ENCODE data around the gene PERM1.

Gene PERM1

GRCh38 chr1:956636-957035 lies 25.3 kb downstream of the PERM1 start:
- H3K4me2 ChIP-seq (ENCODE audit: low read length, poor library complexity, severe bottlenecking): no peak overlapping the region
- H4K8ac ChIP-seq (ENCODE audit: low read length): no peak overlapping the region
- H3K9me3 ChIP-seq (ENCODE audit: control insufficient read depth, low read length): no peaks in the 10 kb centered on the region
- H3K4me1 ChIP-seq (ENCODE audit: control insufficient read depth, insufficient read depth, low read depth, low read length): peaks cover 16% of the 10 kb centered on the region
- H3K36me3 ChIP-seq (ENCODE audit: control insufficient read depth in 1 of 2, insufficient read depth in 2 of 2, low read depth in 1 of 2, low read length in 2 of 2): peaks cover 49 to 63% of the 10 kb centered on the region in 2 experiments
- no peak overlapping the region for H3K4me3 ChIP-seq (ENCODE audit: insufficient read depth in 1 of 2, low read depth in 1 of 2, low read length in 2 of 2)
- H2BK5ac ChIP-seq (ENCODE audit: low read depth, low read length, poor library complexity, severe bottlenecking): no peak overlapping the region
- H2AK5ac ChIP-seq (ENCODE audit: low read length, severe bottlenecking): no peak overlapping the region
- H3K27me3 ChIP-seq (ENCODE audit: control insufficient read depth in 1 of 2, insufficient read depth in 1 of 2, low read length in 2 of 2): no peaks in the 10 kb centered on the region
- H3K9ac ChIP-seq (ENCODE audit: low read length): no peak overlapping the region
- no peak overlapping the region for H3K14ac ChIP-seq (ENCODE audit: low read length in 2 of 2)
- DNase-seq: no peak
- no peak overlapping the region for H2BK15ac ChIP-seq (ENCODE audit: low read depth, poor library complexity, severe bottlenecking)
- whole genome bisulfite sequencing: 98% methylated on average over 11 of the region's 11 CpGs
- no peak overlapping the region for H2BK12ac ChIP-seq (ENCODE audit: low read length in 2 of 2)
- peaks cover 50% of the 10 kb centered on the region for H3K79me1 ChIP-seq (replicated peaks; ENCODE audit: low read length, poor library complexity, severe bottlenecking)
- H3K27ac ChIP-seq (ENCODE audit: low read length, poor library complexity, severe bottlenecking): no peak overlapping the region
- no peak overlapping the region for H2AFZ ChIP-seq (ENCODE audit: low read depth, low read length)
- H2BK120ac ChIP-seq (ENCODE audit: low read depth, low read length): no peak overlapping the region
- H3K18ac ChIP-seq (ENCODE audit: low read depth in 1 of 2, low read length in 2 of 2): no peak overlapping the region
- no peak overlapping the region for H3K4ac ChIP-seq (ENCODE audit: low read depth in 1 of 2, low read length in 2 of 2)
- H4K91ac ChIP-seq (ENCODE audit: low read length): no peak overlapping the region
- no peak overlapping the region for H3K23ac ChIP-seq (ENCODE audit: low read length in 2 of 2)

- no peaks in the 10 kb centered on the region for H3K27me3 ChIP-seq (ENCODE audit: control insufficient read depth in 1 of 2, insufficient read depth in 1 of 2, low read length in 2 of 2)
- H3K18ac ChIP-seq (ENCODE audit: low read depth in 1 of 2, low read length in 2 of 2): no peak overlapping the region
- H3K4me2 ChIP-seq (ENCODE audit: low read length, poor library complexity, severe bottlenecking): no peak overlapping the region
- no peak overlapping the region for H3K9ac ChIP-seq (ENCODE audit: low read length)
- DNase-seq: no peak
- no peak overlapping the region for H2BK5ac ChIP-seq (ENCODE audit: low read depth, low read length, poor library complexity, severe bottlenecking)
- H2AK5ac ChIP-seq (ENCODE audit: low read length, severe bottlenecking): no peak overlapping the region
- peaks cover 48% of the 10 kb centered on the region for H3K79me1 ChIP-seq (replicated peaks; ENCODE audit: low read length, poor library complexity, severe bottlenecking)
- H4K8ac ChIP-seq (ENCODE audit: low read length): no peak overlapping the region
- 99% methylated on average over 6 of the region's 6 CpGs for WGBS
- no peak overlapping the region for H3K4ac ChIP-seq (ENCODE audit: low read depth in 1 of 2, low read length in 2 of 2)
- peaks cover 60 to 69% of the 10 kb centered on the region in 2 experiments for H3K36me3 ChIP-seq (ENCODE audit: control insufficient read depth in 1 of 2, insufficient read depth in 2 of 2, low read depth in 1 of 2, low read length in 2 of 2)
- H4K91ac ChIP-seq (ENCODE audit: low read length): no peak overlapping the region
- H2BK12ac ChIP-seq (ENCODE audit: low read length in 2 of 2): no peak overlapping the region
- H2BK120ac ChIP-seq (ENCODE audit: low read depth, low read length): no peak overlapping the region
- no peak overlapping the region for H2AFZ ChIP-seq (ENCODE audit: low read depth, low read length)
- no peak overlapping the region for H3K27ac ChIP-seq (ENCODE audit: low read length, poor library complexity, severe bottlenecking)
- peaks cover 11% of the 10 kb centered on the region for H3K4me1 ChIP-seq (ENCODE audit: control insufficient read depth, insufficient read depth, low read depth, low read length)
- no peaks in the 10 kb centered on the region for H3K9me3 ChIP-seq (ENCODE audit: control insufficient read depth, low read length)
- no peak overlapping the region for H3K23ac ChIP-seq (ENCODE audit: low read length in 2 of 2)
- no peak overlapping the region for H2BK15ac ChIP-seq (ENCODE audit: low read depth, poor library complexity, severe bottlenecking)
- H3K14ac ChIP-seq (ENCODE audit: low read length in 2 of 2): no peak overlapping the region
- H3K4me3 ChIP-seq (ENCODE audit: insufficient read depth in 1 of 2, low read depth in 1 of 2, low read length in 2 of 2): no peak overlapping the region
These were observed 26.4 kb downstream of the PERM1 start for GRCh38 chr1:955474-955873.

GRCh38 chr1:954927-955326 lies 27.0 kb downstream of the PERM1 start:
- Histone ChIP-seq H3K4ac (ENCODE audit: low read depth in 1 of 2, low read length in 2 of 2) (no peak overlapping the region), H3K18ac (ENCODE audit: low read depth in 1 of 2, low read length in 2 of 2) (no peak overlapping the region), H3K14ac (ENCODE audit: low read length in 2 of 2) (no peak overlapping the region), H3K4me2 (ENCODE audit: low read length, poor library complexity, severe bottlenecking) (no peak overlapping the region), H2BK120ac (ENCODE audit: low read depth, low read length) (no peak overlapping the region), H4K8ac (ENCODE audit: low read length) (no peak overlapping the region), H2BK5ac (ENCODE audit: low read depth, low read length, poor library complexity, severe bottlenecking) (no peak overlapping the region), H3K79me1 (replicated peaks; ENCODE audit: low read length, poor library complexity, severe bottlenecking) (peaks cover 48% of the 10 kb centered on the region), H2AFZ (ENCODE audit: low read depth, low read length) (no peak overlapping the region), H3K23ac (ENCODE audit: low read length in 2 of 2) (no peak overlapping the region), H2BK15ac (ENCODE audit: low read depth, poor library complexity, severe bottlenecking) (no peak overlapping the region), H3K9me3 (ENCODE audit: control insufficient read depth, low read length) (no peaks in the 10 kb centered on the region), H3K9ac (ENCODE audit: low read length) (no peak overlapping the region), H3K4me3 (ENCODE audit: insufficient read depth in 1 of 2, low read depth in 1 of 2, low read length in 2 of 2) (no peak overlapping the region), H3K4me1 (ENCODE audit: control insufficient read depth, insufficient read depth, low read depth, low read length) (peaks cover 13% of the 10 kb centered on the region), H3K27ac (ENCODE audit: low read length, poor library complexity, severe bottlenecking) (no peak overlapping the region), H2AK5ac (ENCODE audit: low read length, severe bottlenecking) (no peak overlapping the region), H3K27me3 (ENCODE audit: control insufficient read depth in 1 of 2, insufficient read depth in 1 of 2, low read length in 2 of 2) (no peaks in the 10 kb centered on the region), H2BK12ac (ENCODE audit: low read length in 2 of 2) (no peak overlapping the region), H4K91ac (ENCODE audit: low read length) (no peak overlapping the region), H3K36me3 (ENCODE audit: control insufficient read depth in 1 of 2, insufficient read depth in 2 of 2, low read depth in 1 of 2, low read length in 2 of 2) (peaks cover 66 to 75% of the 10 kb centered on the region in 2 experiments)
- 95% methylated on average over 13 of the region's 13 CpGs for WGBS
- DNase-seq: no peak

- no peak for DNase-seq
- H3K36me3 ChIP-seq (ENCODE audit: control insufficient read depth in 1 of 2, insufficient read depth in 2 of 2, low read depth in 1 of 2, low read length in 2 of 2): peaks cover 78 to 87% of the 10 kb centered on the region in 2 experiments
- H3K23ac ChIP-seq (ENCODE audit: low read length in 2 of 2): no peak overlapping the region
- no peak overlapping the region for H3K4me3 ChIP-seq (ENCODE audit: insufficient read depth in 1 of 2, low read depth in 1 of 2, low read length in 2 of 2)
- no peak overlapping the region for H3K4ac ChIP-seq (ENCODE audit: low read depth in 1 of 2, low read length in 2 of 2)
- peaks cover 10% of the 10 kb centered on the region for H3K4me1 ChIP-seq (ENCODE audit: control insufficient read depth, insufficient read depth, low read depth, low read length)
- no peaks in the 10 kb centered on the region for H3K9me3 ChIP-seq (ENCODE audit: control insufficient read depth, low read length)
- no peak overlapping the region for H4K91ac ChIP-seq (ENCODE audit: low read length)
- H2BK5ac ChIP-seq (ENCODE audit: low read depth, low read length, poor library complexity, severe bottlenecking): no peak overlapping the region
- no peak overlapping the region for H4K8ac ChIP-seq (ENCODE audit: low read length)
- H2AK5ac ChIP-seq (ENCODE audit: low read length, severe bottlenecking): no peak overlapping the region
- no peak overlapping the region for H2AFZ ChIP-seq (ENCODE audit: low read depth, low read length)
- no peak overlapping the region for H3K14ac ChIP-seq (ENCODE audit: low read length in 2 of 2)
- WGBS: 93% methylated on average over 32 of the region's 32 CpGs
- no peak overlapping the region for H2BK120ac ChIP-seq (ENCODE audit: low read depth, low read length)
- H3K27me3 ChIP-seq (ENCODE audit: control insufficient read depth in 1 of 2, insufficient read depth in 1 of 2, low read length in 2 of 2): no peaks in the 10 kb centered on the region
- no peak overlapping the region for H3K18ac ChIP-seq (ENCODE audit: low read depth in 1 of 2, low read length in 2 of 2)
- no peak overlapping the region for H2BK15ac ChIP-seq (ENCODE audit: low read depth, poor library complexity, severe bottlenecking)
- no peak overlapping the region for H3K9ac ChIP-seq (ENCODE audit: low read length)
- no peak overlapping the region for H3K4me2 ChIP-seq (ENCODE audit: low read length, poor library complexity, severe bottlenecking)
- H2BK12ac ChIP-seq (ENCODE audit: low read length in 2 of 2): no peak overlapping the region
- peaks cover 52% of the 10 kb centered on the region for H3K79me1 ChIP-seq (replicated peaks; ENCODE audit: low read length, poor library complexity, severe bottlenecking)
- H3K27ac ChIP-seq (ENCODE audit: low read length, poor library complexity, severe bottlenecking): no peak overlapping the region
These were observed 28.2 kb downstream of the PERM1 start for GRCh38 chr1:953524-954320.

All from mesenchymal stem cell (in vitro differentiated cells and primary cell).